Prostate gland (tissue), 2 donors: ENCODE measurements around the gene PALLD. TPM values are rescaled to one million over a fixed set of nuclear protein-coding genes. Genes with fewer than 3 reads are reported as not detected.

Experiments used
- DNase-seq: peaks from one replicate; pipeline ENCODE4 v3.0.0-alpha.2; 2019; ENCODE audit warnings: low spot score
- H3K27ac ChIP-seq, 2 donors: fragments of 200-600 bp; sonication (generic); 2 replicates each; pipeline ENCODE4 v1.5.1; 2017 to 2019
- H3K27me3 ChIP-seq: fragments of 200-600 bp; sonication (generic); replicated peaks from 2 replicates; pipeline ENCODE4 v1.5.1; 2019; ENCODE audit not compliant: insufficient read depth
- H3K36me3 ChIP-seq, 2 donors: fragments of 200-600 bp; sonication (generic); 1 replicate in 1 of 2; 2 replicates in 1 of 2; pipeline versions ENCODE4 v1.5.1 to v1.8.1; 2017 to 2019
- H3K4me1 ChIP-seq: fragments of 200-600 bp; sonication (generic); replicated peaks from 2 replicates; pipeline ENCODE4 v1.5.1; 2019
- H3K4me3 ChIP-seq, 2 donors: fragments of 200-600 bp; sonication (generic); 2 replicates each; pipeline ENCODE4 v1.5.1; 2017 to 2019
- H3K9me3 ChIP-seq: fragments of 200-600 bp; sonication (generic); 2 replicates; pipeline ENCODE4 v1.5.1; 2017
- POLR2A ChIP-seq: fragments of 450-650 bp; IDR thresholded peaks from one replicate; pipeline ENCODE4 v1.6.1; 2016; ENCODE audit warnings: antibody characterized with exemption, mild to moderate bottlenecking
- POLR2AphosphoS5 ChIP-seq: sonication (generic); formaldehyde crosslinking; IDR thresholded peaks from one replicate; pipeline ENCODE4 v1.6.1; 2017; ENCODE audit warnings: antibody characterized with exemption
- WGBS: methylation state at CpG from one replicate; pipeline ENCODE4 v1.1.5; 2018; 5-methylcytosine and 5-hydroxymethylcytosine counted together
- intact Hi-C: fragments of 100-400 bp; cut with DNase I; formaldehyde crosslinking; loops from one replicate; pipeline ENCODE4 v1.14.2; 2022
- total RNA-seq, 2 donors: library from RNA; depleted of rRNA; stranded (reverse); fragments of >200 nt; gene quantifications; one replicate each; pipeline ENCODE4 v1.1.0, GENCODE V29; 2016
- TF ChIP-seq, protein P1 (sequence below), 4 experiments: fragments of 200-600 bp in 2 of 4; fragments of 450-650 bp in 2 of 4; sonication (generic) in 2 of 4; IDR thresholded peaks; 1 replicate in 3 of 4; 2 replicates in 1 of 4; pipeline ENCODE4 v1.5.1; 2016 to 2019; ENCODE audit warnings: antibody characterized with exemption in 4 of 4, mild to moderate bottlenecking in 2 of 4, moderate library complexity in 2 of 4

The PALLD gene
- total RNA-seq, 2 donors from 2014 or later: 252 TPM

- Histone ChIP-seq H3K27me3 (no peaks in the 10 kb centered on the region), H3K36me3 (no peaks in the 10 kb centered on the region), H3K4me3 (no peak overlapping the region), H3K4me1 (no peaks in the 10 kb centered on the region), H3K27ac (no peak overlapping the region), H3K9me3 (no peaks in the 10 kb centered on the region)
- DNase-seq: peak; percentile 65
- peak; percentile 30 for TF ChIP-seq POLR2AphosphoS5
- no peak for TF ChIP-seq POLR2A
- TF ChIP-seq, protein P1, sequence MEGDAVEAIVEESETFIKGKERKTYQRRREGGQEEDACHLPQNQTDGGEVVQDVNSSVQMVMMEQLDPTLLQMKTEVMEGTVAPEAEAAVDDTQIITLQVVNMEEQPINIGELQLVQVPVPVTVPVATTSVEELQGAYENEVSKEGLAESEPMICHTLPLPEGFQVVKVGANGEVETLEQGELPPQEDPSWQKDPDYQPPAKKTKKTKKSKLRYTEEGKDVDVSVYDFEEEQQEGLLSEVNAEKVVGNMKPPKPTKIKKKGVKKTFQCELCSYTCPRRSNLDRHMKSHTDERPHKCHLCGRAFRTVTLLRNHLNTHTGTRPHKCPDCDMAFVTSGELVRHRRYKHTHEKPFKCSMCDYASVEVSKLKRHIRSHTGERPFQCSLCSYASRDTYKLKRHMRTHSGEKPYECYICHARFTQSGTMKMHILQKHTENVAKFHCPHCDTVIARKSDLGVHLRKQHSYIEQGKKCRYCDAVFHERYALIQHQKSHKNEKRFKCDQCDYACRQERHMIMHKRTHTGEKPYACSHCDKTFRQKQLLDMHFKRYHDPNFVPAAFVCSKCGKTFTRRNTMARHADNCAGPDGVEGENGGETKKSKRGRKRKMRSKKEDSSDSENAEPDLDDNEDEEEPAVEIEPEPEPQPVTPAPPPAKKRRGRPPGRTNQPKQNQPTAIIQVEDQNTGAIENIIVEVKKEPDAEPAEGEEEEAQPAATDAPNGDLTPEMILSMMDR (IDR thresholded peaks at IDR 0.05): no peak
- WGBS: 57% methylated on average over 11 of the region's 11 CpGs
- intact Hi-C loops: loop anchor here (2.0 to 10.0 kb wide), 5 partner anchors 43 to 417 kb away; no protein-coding TSS in a partner anchor
Observed at GRCh38 chr4:168587411-168588125, 90.7 kb downstream of the PALLD start.

GRCh38 chr4:168588916-168589531 is 92.2 kb downstream of the PALLD start:
- Histone ChIP-seq H3K27me3 (no peaks in the 10 kb centered on the region), H3K27ac (no peak overlapping the region), H3K9me3 (no peaks in the 10 kb centered on the region), H3K36me3 (no peaks in the 10 kb centered on the region), H3K4me3 (no peak overlapping the region), H3K4me1 (no peaks in the 10 kb centered on the region)
- DNase-seq: peak; percentile 20
- intact Hi-C loops: loop anchor here (2.0 to 10.0 kb wide), 5 partner anchors 42 to 416 kb away; no protein-coding TSS in a partner anchor
- 57% methylated on average over 8 of the region's 8 CpGs for WGBS
- no peak for TF ChIP-seq POLR2A
- TF ChIP-seq, protein P1 (IDR thresholded peaks at IDR 0.05): no peak
- TF ChIP-seq POLR2AphosphoS5: no peak

- Histone ChIP-seq H3K4me1 (no peaks in the 10 kb centered on the region), H3K27me3 (no peaks in the 10 kb centered on the region), H3K27ac (no peak overlapping the region), H3K9me3 (no peaks in the 10 kb centered on the region), H3K4me3 (no peak overlapping the region), H3K36me3 (no peaks in the 10 kb centered on the region)
- 54% methylated on average over 1 of the region's 1 CpG for WGBS
- intact Hi-C loops: no loop called here
- TF ChIP-seq POLR2AphosphoS5 (no peak), POLR2A (no peak)
- TF ChIP-seq, protein P1 (IDR thresholded peaks at IDR 0.05): no peak
- peak; percentile 13 for DNase-seq
Observed at GRCh38 chr4:168592676-168593075, 95.8 kb downstream of the PALLD start.

DNA sequence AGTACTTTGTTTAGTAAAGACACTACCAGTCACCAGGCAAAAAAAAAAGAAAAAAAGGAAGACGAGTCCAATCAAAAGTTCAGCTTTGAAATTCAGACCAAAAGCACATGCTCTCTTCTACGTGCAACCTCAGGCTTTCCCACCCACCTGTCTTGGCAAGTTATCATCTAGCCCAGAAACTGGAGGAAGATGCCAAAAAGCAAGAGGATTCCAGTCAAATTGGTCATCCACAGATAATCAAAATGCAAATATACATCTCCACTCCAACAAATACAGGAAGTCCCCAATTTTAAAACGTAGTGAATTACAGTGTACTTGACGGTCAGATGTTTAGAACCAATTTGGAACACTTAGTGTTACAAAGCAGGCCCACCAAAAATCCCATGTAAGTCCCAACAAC is 96.5 kb downstream of the PALLD start:
- H3K4me3 ChIP-seq: no peak overlapping the region
- TF ChIP-seq POLR2A (no peak), POLR2AphosphoS5 (no peak)
- TF ChIP-seq, protein P1 (IDR thresholded peaks at IDR 0.05): no peak
- no peaks in the 10 kb centered on the region for H3K9me3 ChIP-seq
- 43% methylated on average over 4 of the region's 4 CpGs for WGBS
- H3K36me3 ChIP-seq: no peaks in the 10 kb centered on the region
- no peak overlapping the region for H3K27ac ChIP-seq
- no peak for DNase-seq
- no peaks in the 10 kb centered on the region for H3K27me3 ChIP-seq
- no peaks in the 10 kb centered on the region for H3K4me1 ChIP-seq
- intact Hi-C loops: no loop called here

GRCh38 chr4:168594121-168594520 is 97.3 kb downstream of the PALLD start:
- intact Hi-C loops: no loop called here
- H3K27me3 ChIP-seq: no peaks in the 10 kb centered on the region
- WGBS: 75% methylated on average over 5 of the region's 5 CpGs

More at GRCh38 chr4:168594121-168594520, 97.3 kb downstream of the PALLD start:
- Histone ChIP-seq H3K4me3 (no peak overlapping the region), H3K9me3 (no peaks in the 10 kb centered on the region), H3K4me1 (no peaks in the 10 kb centered on the region), H3K36me3 (no peaks in the 10 kb centered on the region), H3K27ac (no peak overlapping the region)
- TF ChIP-seq POLR2AphosphoS5 (no peak), POLR2A (no peak)
- TF ChIP-seq, protein P1 (IDR thresholded peaks at IDR 0.05): no peak
- no peak for DNase-seq
